Muscle of back (tissue), 11 donors: Measurements from ENCODE around the gene MC5R. TPM values are rescaled to one million over a fixed set of nuclear protein-coding genes. Genes with fewer than 3 reads are reported as not detected.

Source experiments
- DNase-seq, 3 donors: peaks; one replicate each; pipeline versions ENCODE4 v3.0.0 to v3.0.0-alpha.2; 2013
- polyA plus RNA-seq, 10 donors: library from polyadenylated mRNA; unstranded; fragments of 120-200 nt; gene quantifications; one replicate each; pipeline ENCODE4 v1.2.1, GENCODE V29; 2013; ENCODE audit not compliant: insufficient read length in 10 of 10

The MC5R gene
- polyA plus RNA-seq, 10 donors = 0.67 to 3.0 (median 1.4) TPM

DNA sequence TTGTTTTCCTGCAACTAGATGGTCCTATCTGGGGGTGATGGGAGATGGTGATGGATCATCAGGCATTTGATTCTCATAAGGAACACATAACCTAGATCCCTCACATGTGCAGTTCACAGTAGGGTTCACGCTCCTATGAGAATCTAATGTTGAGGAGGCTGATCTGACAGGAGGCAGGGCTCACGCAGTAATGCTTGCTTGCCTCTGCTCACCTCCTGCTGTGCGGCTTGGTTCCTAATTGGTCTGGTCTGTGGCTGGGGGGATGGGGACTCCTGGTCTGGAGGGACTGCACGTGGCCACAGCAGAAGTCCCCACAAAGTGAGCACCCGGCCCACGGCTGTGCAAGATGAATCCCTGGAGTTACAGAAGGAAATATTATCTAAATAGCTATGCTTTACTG, 11.3 kb downstream of the MC5R start:
- DNase-seq = no peak

- no peak for DNase-seq
These were observed 12.6 kb downstream of the MC5R start for GRCh38 chr18:13836559-13836958.

DNA sequence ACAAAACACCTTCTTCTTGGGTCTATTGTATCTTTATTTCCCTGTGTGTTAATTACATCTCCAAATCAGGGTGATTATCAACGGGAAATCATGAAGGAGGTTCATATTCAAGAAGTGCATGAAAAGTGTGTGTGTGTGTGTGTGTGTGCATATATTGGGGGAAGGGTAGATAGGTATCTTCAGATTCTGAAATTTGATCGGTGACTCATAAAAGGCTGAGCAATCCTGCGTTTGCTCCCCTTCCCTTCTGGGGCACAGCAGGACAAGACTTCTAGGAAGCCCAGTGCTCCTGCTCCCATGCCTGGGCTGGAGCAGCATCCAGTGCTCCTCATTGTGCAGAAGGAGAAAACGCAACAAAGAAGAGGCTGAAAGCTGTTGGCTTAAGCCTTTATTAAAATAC, 25.8 kb downstream of the MC5R start:
- DNase-seq = no peak

GRCh38 chr18:13862898-13863297, 38.9 kb downstream of the MC5R start:
- peak in 1 of 3 donors; percentile 7 for DNase-seq

- DNase-seq = peak in 1 of 3 donors; percentile 10
These were observed 44.7 kb downstream of the MC5R start for GRCh38 chr18:13868501-13869271.

GRCh38 chr18:13871701-13872100, 47.8 kb downstream of the MC5R start:
- peak in 1 of 3 donors; percentile 12 for DNase-seq

GRCh38 chr18:13872373-13872772, 48.4 kb downstream of the MC5R start:
- DNase-seq = no peak

DNA sequence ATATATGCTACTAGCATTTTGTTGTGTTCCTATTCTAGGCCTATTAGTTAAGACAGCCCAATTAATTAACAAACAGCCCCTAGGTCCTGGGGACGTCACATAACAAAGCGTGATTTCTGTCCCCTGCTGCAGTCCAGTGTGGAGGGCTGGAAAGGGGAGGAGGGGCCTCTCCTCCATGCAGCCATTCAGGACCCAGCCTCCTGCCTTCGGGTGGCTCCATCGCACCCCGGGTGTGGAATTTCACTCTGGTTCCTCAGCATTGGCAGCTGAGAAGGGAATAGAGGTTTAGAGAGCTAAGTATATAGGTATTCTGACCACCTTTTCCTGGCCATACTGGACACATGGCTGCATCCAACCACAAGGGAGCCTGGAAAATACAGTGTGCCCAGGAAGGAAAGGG, 49.0 kb downstream of the MC5R start:
- DNase-seq = no peak

DNA sequence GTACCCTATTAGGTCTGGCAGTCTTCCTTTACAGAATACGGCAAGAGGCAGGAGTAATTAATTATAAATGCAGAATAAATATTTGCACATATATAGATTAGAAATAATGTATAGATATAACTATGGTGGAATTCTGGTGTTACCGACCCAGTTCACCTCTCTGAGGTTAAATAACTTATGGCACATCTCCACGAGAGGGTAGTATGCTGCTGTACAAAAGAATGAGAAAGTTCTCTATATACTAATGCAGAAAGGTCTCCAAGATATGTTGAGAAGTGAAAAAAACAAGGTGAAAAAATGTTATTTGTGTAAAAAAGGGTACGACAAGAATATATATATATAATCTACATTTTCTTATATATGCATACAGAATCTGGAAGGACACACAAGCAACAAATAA, 50.6 kb downstream of the MC5R start:
- DNase-seq = no peak

Other genes starting within 250 kb of the MC5R start
- gene FAM210A, start 97.6 kb upstream of the MC5R start, polyA plus RNA-seq = 10 to 100 TPM; 20.7 to 32.1 (median 23.3) TPM
- 10 to 100 TPM; 29.5 to 44.3 (median 35.3) TPM for gene RNMT, start 97.5 kb upstream of the MC5R start, polyA plus RNA-seq
- gene MC2R, start 91.4 kb downstream of the MC5R start, polyA plus RNA-seq = under 1 TPM; 0.04 to 0.43 (median 0.21) TPM